ENCODE measurements around the gene ARID1B. TPM values are rescaled to one million over a fixed set of nuclear protein-coding genes. Genes with fewer than 3 reads are reported as not detected.

ARID1B gene
- polyA plus RNA-seq, 1 experiment = 19.2 TPM

GRCh38 chr6:156995502-156995901 lies 218.3 kb downstream of the ARID1B start:
- H3K9me3 ChIP-seq (ENCODE audit: control insufficient read depth, insufficient read depth, low read length) = no peaks in the 10 kb centered on the region
- no peak for TF ChIP-seq CTCF (IDR thresholded peaks at IDR 0.05; ENCODE audit: low read depth, low read length)
- POLR2A ChIA-PET = no interaction called here
- CTCF ChIA-PET = interaction anchor here (1.0 kb wide), 1 partner anchor 39 kb away, joined by 3 read pairs; no protein-coding TSS in a partner anchor
- H3K27me3 ChIP-seq (ENCODE audit: control insufficient read depth, insufficient read depth, low read length) = no peaks in the 10 kb centered on the region
- no peak for DNase-seq (ENCODE audit: low read depth, low spot score)
- H3K27ac ChIP-seq (ENCODE audit: low read depth, low read length) = no peak overlapping the region
- no peak overlapping the region for H3K4me3 ChIP-seq (ENCODE audit: low read depth, low read length)

DNA sequence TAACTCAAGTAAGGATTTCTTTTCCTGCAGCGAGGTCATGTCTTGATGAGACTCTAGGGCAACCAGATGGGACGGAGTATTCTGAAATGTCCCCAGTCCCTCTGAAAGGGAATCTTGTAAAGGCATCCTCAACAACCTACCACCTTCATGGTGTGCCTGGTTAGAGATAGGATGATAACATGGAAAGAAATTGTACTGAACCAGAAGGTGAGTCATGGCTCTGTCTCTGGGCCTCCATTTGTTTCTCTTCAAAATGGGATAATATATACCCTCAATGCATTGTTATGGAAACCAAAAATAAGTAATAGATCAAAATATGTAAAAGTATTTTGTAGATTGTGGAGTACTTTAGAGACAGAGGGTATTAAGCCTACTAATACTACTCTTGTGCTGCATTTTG lies 219.1 kb downstream of the ARID1B start:
- Histone ChIP-seq H3K4me3 (ENCODE audit: low read depth, low read length) (no peak overlapping the region), H3K27me3 (ENCODE audit: control insufficient read depth, insufficient read depth, low read length) (no peaks in the 10 kb centered on the region), H3K9me3 (ENCODE audit: control insufficient read depth, insufficient read depth, low read length) (no peaks in the 10 kb centered on the region), H3K27ac (ENCODE audit: low read depth, low read length) (no peak overlapping the region)
- ChIA-PET POLR2A (no interaction called here), CTCF (interaction anchor here (1.0 kb wide), 1 partner anchor 38 kb away, joined by 3 read pairs; no protein-coding TSS in a partner anchor)
- no peak for DNase-seq (ENCODE audit: low read depth, low spot score)
- no peak for TF ChIP-seq CTCF (IDR thresholded peaks at IDR 0.05; ENCODE audit: low read depth, low read length)

GRCh38 chr6:156998794-156999330 lies 221.7 kb downstream of the ARID1B start:
- CTCF ChIA-PET = interaction anchor here (0.5 kb wide), 1 partner anchor 435 kb away, joined by 4 read pairs; no protein-coding TSS in a partner anchor
- POLR2A ChIA-PET = no interaction called here

DNA sequence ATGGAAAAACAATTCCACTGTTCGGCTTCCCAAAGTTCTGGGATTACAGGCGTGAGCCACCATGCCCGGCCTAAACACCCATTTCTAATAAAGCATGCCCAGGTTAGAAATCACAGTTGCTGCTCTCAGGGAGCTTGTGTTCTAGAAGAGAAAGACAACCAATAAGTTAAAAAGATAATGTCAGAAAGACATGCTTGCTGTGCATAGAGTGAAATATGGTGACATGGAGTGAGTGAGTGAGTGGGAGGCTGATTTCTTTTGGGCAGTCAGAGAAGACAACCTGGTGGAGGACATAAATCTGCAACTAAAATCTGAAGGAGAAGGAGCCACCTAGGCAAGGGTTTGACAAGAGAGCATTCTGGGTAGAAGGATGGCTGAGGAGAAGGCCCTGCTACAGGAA lies 222.6 kb downstream of the ARID1B start:
- ChIA-PET POLR2A (no interaction called here), CTCF (no interaction called here)
- no peak for TF ChIP-seq CTCF (IDR thresholded peaks at IDR 0.05; ENCODE audit: low read depth, low read length)
- no peaks in the 10 kb centered on the region for H3K9me3 ChIP-seq (ENCODE audit: control insufficient read depth, insufficient read depth, low read length)
- no peak overlapping the region for H3K4me3 ChIP-seq (ENCODE audit: low read depth, low read length)
- H3K27me3 ChIP-seq (ENCODE audit: control insufficient read depth, insufficient read depth, low read length) = no peaks in the 10 kb centered on the region
- no peak for DNase-seq (ENCODE audit: low read depth, low spot score)
- no peak overlapping the region for H3K27ac ChIP-seq (ENCODE audit: low read depth, low read length)

More at GRCh38 chr6:156998794-156999330, 221.7 kb downstream of the ARID1B start:
- H3K9me3 ChIP-seq (ENCODE audit: control insufficient read depth, insufficient read depth, low read length) = no peaks in the 10 kb centered on the region
- no peak for TF ChIP-seq CTCF (IDR thresholded peaks at IDR 0.05; ENCODE audit: low read depth, low read length)
- H3K4me3 ChIP-seq (ENCODE audit: low read depth, low read length) = no peak overlapping the region
- H3K27me3 ChIP-seq (ENCODE audit: control insufficient read depth, insufficient read depth, low read length) = no peaks in the 10 kb centered on the region
- no peak for DNase-seq (ENCODE audit: low read depth, low spot score)
- no peak overlapping the region for H3K27ac ChIP-seq (ENCODE audit: low read depth, low read length)

DNA sequence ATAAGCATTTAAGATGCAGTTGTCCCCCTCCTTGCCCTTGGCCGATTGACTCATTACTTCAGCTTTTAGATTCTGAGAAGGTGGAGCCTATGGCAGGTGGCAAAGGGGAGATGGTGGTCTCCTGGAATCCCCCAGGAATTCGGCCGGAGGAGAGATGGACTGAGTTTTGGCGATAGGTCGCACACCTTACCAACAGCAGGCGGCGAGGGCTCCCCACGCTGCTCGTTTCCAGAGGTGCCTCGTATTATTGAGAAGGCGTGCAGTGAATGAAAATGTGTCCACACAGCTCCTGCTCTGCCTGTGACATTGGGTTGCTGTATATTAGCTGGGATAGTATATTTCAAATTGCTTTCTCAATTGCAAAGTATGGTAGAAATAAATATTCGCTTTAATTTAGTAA lies 224.5 kb downstream of the ARID1B start:
- DNase-seq (ENCODE audit: low read depth, low spot score) = no peak
- H3K4me3 ChIP-seq (ENCODE audit: low read depth, low read length) = no peak overlapping the region
- H3K9me3 ChIP-seq (ENCODE audit: control insufficient read depth, insufficient read depth, low read length) = no peaks in the 10 kb centered on the region
- CTCF ChIA-PET = no interaction called here
- POLR2A ChIA-PET = no interaction called here
- TF ChIP-seq CTCF (IDR thresholded peaks at IDR 0.05; ENCODE audit: low read depth, low read length) = no peak
- no peak overlapping the region for H3K27ac ChIP-seq (ENCODE audit: low read depth, low read length)
- no peaks in the 10 kb centered on the region for H3K27me3 ChIP-seq (ENCODE audit: control insufficient read depth, insufficient read depth, low read length)

All from AG04450 (cell line).